ENCODE data around the gene CEACAM4.
"Not testable (repeated sequence)": the region's sequence is repeated elsewhere in the genome, so short reads cannot be mapped to it uniquely, and the experiment has no call there.

DNA sequence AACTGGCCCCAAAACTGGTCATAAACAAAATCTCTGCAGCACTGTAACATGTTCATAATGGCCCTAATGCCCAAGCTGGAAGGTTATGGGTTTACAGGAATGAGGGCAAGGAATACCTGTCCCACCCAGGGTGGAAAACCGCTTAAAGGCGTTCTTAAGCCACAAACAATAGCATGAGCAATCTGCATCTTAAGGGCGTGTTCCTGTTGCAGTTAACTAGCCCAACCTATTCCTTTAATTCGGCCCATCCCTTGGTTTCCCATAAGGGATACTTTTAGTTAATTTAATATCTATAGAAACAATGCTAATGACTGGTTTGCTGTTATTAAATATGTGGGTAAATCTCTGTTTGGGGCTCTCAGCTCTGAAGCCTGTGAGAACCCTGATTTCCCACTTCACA lies 45.8 kb downstream of the CEACAM4 start:
- TF ChIP-seq, protein P1, sequence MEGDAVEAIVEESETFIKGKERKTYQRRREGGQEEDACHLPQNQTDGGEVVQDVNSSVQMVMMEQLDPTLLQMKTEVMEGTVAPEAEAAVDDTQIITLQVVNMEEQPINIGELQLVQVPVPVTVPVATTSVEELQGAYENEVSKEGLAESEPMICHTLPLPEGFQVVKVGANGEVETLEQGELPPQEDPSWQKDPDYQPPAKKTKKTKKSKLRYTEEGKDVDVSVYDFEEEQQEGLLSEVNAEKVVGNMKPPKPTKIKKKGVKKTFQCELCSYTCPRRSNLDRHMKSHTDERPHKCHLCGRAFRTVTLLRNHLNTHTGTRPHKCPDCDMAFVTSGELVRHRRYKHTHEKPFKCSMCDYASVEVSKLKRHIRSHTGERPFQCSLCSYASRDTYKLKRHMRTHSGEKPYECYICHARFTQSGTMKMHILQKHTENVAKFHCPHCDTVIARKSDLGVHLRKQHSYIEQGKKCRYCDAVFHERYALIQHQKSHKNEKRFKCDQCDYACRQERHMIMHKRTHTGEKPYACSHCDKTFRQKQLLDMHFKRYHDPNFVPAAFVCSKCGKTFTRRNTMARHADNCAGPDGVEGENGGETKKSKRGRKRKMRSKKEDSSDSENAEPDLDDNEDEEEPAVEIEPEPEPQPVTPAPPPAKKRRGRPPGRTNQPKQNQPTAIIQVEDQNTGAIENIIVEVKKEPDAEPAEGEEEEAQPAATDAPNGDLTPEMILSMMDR (IDR thresholded peaks at IDR 0.05; ENCODE audit: low read depth, low read length), result not testable (repeated sequence)
- not testable (repeated sequence) for TF ChIP-seq POLR2A (IDR thresholded peaks at IDR 0.05; ENCODE audit: extremely low read depth, insufficient read length); MYC (IDR thresholded peaks at IDR 0.05; ENCODE audit: low read depth, low read length)
- TF ChIP-seq, protein P2, sequence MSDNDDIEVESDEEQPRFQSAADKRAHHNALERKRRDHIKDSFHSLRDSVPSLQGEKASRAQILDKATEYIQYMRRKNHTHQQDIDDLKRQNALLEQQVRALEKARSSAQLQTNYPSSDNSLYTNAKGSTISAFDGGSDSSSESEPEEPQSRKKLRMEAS (IDR thresholded peaks at IDR 0.05; ENCODE audit: low read depth, low read length), result not testable (repeated sequence)
